PC-9 (cell line): Measurements from ENCODE around the gene OR9A4.

Source experiments
- EZH2 ChIP-seq: fragments of 200-600 bp; sonication (generic); IDR thresholded peaks from 2 replicates; pipeline ENCODE4 v1.8.0; 2017; ENCODE audit warnings: antibody characterized with exemption, low read depth
- TF ChIP-seq, protein P1 (sequence below): fragments of 200-600 bp; sonication (generic); conservative IDR thresholded peaks from 2 replicates; pipeline ENCODE4 v1.6.1; 2017; ENCODE audit warnings: mixed run types, antibody characterized with exemption, mild to moderate bottlenecking, moderate library complexity

DNA sequence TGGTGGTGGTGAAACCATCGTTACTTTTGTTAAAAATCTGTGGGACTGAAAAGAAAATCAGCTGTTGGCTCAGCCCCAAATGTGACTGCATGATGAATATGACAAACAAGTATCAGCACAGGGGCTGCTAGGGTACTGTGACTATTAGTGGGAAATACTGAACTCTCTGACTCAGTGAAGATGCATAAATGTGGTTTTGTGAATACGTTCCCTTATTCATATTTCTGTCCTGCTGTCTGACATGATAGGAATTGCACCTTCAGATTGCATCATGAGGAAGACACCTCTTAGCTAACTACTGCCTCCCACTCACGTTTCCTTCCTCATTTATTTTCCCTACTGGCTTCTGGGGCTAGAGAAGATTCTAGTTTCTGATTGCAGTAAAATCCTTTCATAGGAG lies 29.2 kb downstream of the OR9A4 start:
- TF ChIP-seq, protein P1, sequence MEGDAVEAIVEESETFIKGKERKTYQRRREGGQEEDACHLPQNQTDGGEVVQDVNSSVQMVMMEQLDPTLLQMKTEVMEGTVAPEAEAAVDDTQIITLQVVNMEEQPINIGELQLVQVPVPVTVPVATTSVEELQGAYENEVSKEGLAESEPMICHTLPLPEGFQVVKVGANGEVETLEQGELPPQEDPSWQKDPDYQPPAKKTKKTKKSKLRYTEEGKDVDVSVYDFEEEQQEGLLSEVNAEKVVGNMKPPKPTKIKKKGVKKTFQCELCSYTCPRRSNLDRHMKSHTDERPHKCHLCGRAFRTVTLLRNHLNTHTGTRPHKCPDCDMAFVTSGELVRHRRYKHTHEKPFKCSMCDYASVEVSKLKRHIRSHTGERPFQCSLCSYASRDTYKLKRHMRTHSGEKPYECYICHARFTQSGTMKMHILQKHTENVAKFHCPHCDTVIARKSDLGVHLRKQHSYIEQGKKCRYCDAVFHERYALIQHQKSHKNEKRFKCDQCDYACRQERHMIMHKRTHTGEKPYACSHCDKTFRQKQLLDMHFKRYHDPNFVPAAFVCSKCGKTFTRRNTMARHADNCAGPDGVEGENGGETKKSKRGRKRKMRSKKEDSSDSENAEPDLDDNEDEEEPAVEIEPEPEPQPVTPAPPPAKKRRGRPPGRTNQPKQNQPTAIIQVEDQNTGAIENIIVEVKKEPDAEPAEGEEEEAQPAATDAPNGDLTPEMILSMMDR, result no peak
- TF ChIP-seq EZH2, result no peak
